LHCN-M2 (cell line): Measurements from ENCODE around the gene C17orf75. TPM values are rescaled to one million over a fixed set of nuclear protein-coding genes. Genes with fewer than 3 reads are reported as not detected.

Experiments used
- DNase-seq: peaks from one replicate; pipeline ENCODE4 v3.0.0-alpha.2; 2012; ENCODE audit warnings: low read depth
- total RNA-seq: library from RNA; depleted of rRNA; stranded (reverse); fragments of >200 nt; gene quantifications from 2 replicates; pipeline ENCODE4 v1.2.3, GENCODE V29; 2014

C17orf75 gene
- total RNA-seq, 1 experiment from 2014 or later, result 16.4 TPM

- DNase-seq, result no peak
These were observed 36.9 kb downstream of the C17orf75 start for GRCh38 chr17:32305049-32305448.

GRCh38 chr17:32303781-32304288 is 38.1 kb downstream of the C17orf75 start:
- DNase-seq, result no peak

- DNase-seq, result no peak
These were observed 38.9 kb downstream of the C17orf75 start for GRCh38 chr17:32302860-32303649.

- DNase-seq, result no peak
These were observed 39.9 kb downstream of the C17orf75 start for GRCh38 chr17:32302037-32302436.

DNA sequence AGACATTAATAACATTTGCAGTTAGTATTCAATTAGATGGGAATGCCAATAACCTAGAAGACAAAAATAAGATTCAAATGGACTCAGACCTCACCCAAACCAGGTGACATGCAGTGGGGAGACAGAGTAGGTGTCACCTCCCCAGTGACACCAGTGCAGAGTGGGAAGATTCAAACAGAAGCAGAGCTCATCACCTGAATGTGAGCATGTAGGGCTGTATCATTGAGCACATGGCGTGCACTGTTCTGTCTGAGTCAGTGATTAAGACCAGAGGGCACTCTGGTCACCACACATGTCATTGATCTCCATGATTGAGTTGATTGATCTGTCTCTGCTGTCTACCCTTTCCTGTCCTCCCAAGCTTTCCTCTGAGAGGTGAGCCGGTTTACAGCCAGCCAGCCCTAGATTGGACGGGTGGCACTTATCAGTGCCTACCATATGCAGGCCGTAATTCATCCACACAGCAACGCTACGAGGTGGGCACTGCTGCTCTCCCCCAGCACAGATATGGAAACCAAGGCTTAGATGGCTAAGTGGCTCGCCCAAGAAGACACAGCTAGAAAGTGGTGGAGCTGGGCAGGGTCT is 42.3 kb downstream of the C17orf75 start:
- DNase-seq, result no peak

GRCh38 chr17:32298721-32299579 is 43.0 kb downstream of the C17orf75 start:
- peak; percentile 32 for DNase-seq

DNA sequence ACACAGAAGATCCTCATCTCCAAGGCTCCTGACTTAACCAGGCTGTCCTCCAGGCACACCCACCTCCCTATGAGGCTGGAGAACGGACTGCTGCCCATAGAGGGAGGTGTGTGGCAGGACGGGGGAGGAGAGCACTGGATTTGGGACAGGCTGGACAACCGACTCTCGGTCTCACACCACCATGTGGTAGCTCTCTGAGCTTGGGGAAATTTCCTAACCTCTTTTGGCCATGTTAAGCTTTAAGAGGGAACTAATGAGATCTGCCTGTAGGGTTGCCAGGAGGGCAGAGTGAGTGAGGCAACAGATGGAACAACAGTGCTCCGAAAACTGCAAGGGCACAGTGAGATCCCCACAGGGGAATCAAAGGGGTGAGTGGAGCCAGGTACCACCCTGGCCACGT is 43.7 kb downstream of the C17orf75 start:
- DNase-seq, result no peak

- no peak for DNase-seq
These were observed 44.1 kb downstream of the C17orf75 start for GRCh38 chr17:32297860-32298259.

DNA sequence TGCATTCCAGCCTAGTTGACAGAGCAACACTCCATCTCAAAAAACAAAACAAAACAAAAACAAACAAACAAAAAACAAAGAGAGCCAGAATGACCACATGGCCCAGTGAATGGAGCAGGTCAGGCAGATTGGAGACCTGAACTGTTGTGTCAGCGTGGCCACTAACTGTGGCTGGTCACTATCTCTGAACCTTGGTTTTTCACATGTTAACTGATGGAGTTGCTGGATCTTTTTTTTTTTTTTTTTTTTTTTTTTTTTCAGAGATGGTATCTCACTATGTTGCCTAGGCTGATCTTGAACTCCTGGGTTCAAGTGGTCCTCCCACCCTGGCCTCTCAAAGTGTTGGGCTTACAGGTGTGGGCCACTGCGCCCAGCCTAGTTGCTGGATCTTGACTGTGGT is 44.5 kb downstream of the C17orf75 start:
- DNase-seq, result no peak

- no peak for DNase-seq
These were observed 49.9 kb downstream of the C17orf75 start for GRCh38 chr17:32292094-32292493.

DNA sequence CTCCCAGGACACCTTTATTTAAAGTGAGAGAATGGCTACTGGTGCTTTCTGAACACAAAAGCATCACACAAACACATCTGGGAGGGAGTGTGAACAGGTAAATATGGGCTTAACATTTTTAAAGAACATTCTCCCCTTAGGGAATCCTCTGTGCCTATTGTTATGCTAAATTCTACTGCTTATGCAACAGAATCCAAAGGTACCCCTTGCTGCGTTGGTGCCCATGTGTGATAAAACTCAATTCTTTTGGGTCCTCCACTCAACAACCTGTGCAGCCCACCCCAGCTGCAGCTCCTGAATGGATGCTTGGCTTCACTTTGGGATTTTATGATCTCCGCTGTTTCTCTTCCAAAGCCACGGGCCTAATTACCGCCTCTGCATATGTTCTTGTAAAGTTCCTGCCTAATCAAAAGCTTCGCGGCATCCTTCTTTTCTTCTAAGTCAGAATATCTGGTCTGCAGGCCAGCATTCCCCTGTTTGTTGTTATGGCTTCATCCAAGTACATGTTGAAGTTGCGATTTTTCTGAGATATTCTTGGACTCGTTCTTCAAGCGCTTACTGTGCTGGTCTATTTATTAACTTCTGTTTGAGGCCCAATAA is 52.4 kb downstream of the C17orf75 start:
- no peak for DNase-seq

DNA sequence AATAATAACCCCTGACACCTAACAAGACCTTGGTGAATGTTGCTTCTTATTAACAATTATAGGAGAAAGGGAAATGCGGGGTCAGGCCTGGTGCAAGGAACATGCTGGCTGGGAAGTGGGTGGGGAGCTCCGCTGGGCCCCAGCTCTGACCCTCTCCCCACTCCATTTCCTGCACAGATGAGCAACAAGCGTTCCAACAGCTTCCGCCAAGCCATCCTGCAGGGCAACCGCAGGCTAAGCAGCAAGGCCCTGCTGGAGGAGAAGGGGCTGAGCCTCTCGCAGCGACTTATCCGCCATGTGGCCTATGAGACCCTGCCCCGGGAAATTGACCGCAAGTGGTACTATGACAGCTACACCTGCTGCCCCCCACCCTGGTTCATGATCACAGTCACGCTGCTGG is 53.4 kb downstream of the C17orf75 start:
- no peak for DNase-seq

DNA sequence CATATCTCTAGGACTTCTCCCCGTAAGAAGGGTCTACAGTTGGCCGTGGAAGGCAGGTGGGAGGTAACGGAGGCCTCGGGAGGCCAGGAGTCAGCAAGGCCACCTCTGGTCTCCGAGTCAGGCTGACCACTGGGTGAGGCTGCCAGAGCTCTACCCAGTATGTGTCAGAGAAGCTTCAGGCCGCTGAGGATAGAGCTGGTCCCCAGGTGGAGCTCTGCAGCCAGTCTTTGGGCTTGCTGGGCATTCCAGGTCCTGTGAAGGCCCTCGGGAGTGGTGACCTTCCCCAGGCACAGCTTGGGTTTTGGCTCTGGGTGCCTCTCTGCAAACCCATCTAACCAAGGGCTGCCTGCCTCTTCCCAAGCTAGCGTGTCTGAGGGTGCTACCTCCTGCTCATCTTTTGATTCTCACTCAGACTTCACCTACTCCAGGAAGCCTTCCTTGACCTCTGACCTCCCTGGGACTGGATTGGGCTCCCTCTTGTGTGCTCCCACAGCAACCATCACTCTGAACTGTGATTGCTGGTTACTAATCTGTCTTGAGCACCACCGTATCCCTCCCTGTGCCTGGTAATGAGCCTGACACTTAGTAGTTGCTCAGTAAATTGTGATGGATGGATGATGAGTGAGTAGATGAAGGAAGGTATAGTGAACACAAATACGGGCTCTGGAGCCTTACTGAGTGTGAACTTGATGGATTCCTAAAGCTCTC is 54.0 kb downstream of the C17orf75 start:
- DNase-seq, result no peak

DNA sequence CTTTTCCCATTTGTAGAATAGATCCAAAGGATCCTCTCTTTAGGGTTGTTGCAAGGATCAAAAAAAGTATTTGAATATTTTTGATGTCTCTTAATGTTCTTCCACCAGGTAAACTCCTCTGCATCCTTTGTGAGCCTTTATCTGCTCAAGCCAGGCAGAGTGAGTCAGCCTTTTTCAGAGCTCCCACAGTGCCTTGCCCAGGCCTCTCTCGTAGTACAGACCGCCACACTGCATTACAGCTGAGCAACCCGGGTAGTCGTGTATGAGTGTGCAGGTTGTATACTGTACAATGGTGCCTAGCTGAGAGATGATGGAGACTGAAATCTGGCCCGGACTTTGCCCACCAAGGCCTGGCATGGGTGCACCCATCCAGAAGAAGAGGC is 55.5 kb downstream of the C17orf75 start:
- no peak for DNase-seq

GRCh38 chr17:32285746-32286517 is 56.0 kb downstream of the C17orf75 start:
- DNase-seq, result no peak

DNA sequence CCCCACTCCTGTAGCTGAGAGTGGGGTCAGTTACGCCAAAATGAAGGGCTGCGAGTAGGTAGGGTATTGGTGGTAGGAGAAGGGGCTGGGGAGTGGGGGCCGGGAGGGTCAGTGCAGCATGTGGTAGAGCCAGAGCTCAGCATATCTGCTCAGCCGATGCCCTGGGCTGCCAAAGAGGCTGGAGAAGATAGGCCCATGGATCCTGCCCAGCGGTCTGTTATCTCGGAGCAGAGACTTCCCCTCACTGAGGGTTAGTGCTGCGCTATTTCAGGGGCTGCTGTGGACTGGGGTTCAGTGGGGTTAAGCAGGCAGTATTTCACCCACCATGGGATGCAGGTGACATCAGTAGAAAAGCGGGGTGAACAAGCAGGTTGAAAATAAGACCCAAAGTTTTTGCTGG is 56.7 kb downstream of the C17orf75 start:
- DNase-seq, result no peak

DNA sequence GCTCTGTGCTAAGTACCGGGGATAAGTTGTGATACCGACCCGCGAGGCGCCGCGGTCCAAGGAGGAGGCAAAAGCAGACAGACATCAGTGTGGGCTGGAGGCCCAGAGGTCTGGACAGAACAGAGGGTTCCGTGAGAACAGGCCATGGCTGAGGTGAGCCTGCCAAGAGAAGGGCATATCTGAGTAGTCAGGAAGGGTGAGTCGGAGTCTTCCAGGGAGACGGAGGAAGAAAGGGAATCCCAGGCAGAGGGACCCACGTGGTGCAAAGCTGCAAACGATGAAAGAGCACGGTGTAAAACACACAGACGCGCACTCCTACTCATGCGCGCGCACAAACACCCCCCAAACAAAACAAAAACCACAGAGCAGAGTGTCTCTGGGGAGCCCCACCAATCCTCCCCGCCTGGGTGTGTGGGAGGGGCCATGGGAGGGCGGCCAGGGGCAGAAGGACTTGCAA is 58.2 kb downstream of the C17orf75 start:
- DNase-seq, result peak; percentile 34

GRCh38 chr17:32281011-32281451 is 60.9 kb downstream of the C17orf75 start:
- DNase-seq, result no peak

DNA sequence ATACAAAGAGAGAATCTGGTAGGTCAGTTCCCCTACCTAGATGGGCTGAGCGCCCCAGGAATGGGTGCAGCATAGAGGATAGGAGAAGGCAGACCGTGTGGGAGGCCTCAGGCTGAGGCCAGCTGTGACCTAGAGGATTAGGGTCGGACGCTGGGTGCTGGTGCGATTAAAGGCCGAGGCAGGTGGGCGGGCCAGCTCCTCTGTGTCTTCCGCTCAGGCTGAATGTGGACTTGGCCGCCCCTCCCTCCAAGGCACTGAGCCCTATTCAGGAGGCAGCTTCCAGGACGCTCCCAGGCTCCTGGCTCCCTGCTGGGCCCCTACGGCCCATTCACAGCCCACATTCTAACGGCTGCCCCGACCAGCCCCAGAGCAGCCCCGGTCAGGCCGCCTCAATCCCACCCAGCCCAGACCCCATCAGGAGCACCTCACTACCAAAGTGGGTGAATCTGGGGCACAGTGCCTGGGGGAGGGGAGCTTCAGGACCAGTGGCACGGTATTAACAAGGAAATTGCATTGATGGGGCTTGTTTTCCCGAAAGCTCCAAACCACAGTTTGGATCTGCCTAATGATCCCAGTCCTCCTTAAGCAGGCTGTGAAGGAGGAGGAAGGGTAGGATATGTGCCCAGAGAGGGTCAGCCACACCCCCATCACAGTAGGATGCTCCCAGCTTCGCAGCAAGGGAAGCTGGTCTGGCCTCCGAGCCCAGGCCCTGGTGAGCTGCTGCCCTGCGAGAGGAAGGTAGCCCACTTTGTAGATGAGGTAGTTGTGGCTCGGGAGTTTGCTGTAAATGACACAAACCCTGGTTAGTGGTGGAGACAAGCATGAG is 61.9 kb downstream of the C17orf75 start:
- DNase-seq, result no peak
